Mesothelial cell of epicardium (in vitro differentiated cells): ENCODE data around the gene PTPN14. TPM values are rescaled to one million over a fixed set of nuclear protein-coding genes. Genes with fewer than 3 reads are reported as not detected.

ENCODE experiments used
- DNase-seq, 2 experiments: peaks; one replicate each; pipeline ENCODE4 v3.0.0; 2021; ENCODE audit warnings: low spot score in 2 of 2; ENCODE audit not compliant: unreplicated experiment in 2 of 2
- H3K27ac Mint-ChIP-seq: 2 replicates; pipeline ENCODE4 v1.8.0; 2021; ENCODE audit warnings: mixed read lengths
- H3K27me3 Mint-ChIP-seq: 2 replicates; pipeline ENCODE4 v1.8.0; 2021; ENCODE audit warnings: low read depth, mixed read lengths
- H3K36me3 Mint-ChIP-seq: 2 replicates; pipeline ENCODE4 v1.8.0; 2021; ENCODE audit warnings: mixed read lengths
- H3K4me1 Mint-ChIP-seq: 2 replicates; pipeline ENCODE4 v1.8.0; 2021; ENCODE audit warnings: mixed read lengths
- H3K4me3 Mint-ChIP-seq: 2 replicates; pipeline ENCODE4 v1.8.0; 2021; ENCODE audit warnings: mild to moderate bottlenecking, moderate library complexity, mixed read lengths
- H3K9me3 Mint-ChIP-seq: 2 replicates; pipeline ENCODE4 v1.8.0; 2021; ENCODE audit warnings: mixed read lengths
- total RNA-seq: library from RNA; stranded (reverse); gene quantifications from 3 replicates; pipeline ENCODE4 v1.2.1, GENCODE V29; 2021
- TF ChIP-seq, protein P1 (sequence below): fragments of 200-600 bp; sonication (generic); IDR thresholded peaks from one replicate; pipeline ENCODE4 v1.5.0; 2021; ENCODE audit warnings: antibody characterized with exemption; ENCODE audit not compliant: unreplicated experiment

The PTPN14 gene
- total RNA-seq, 1 donor from 2014 or later: 75.8 TPM

DNA sequence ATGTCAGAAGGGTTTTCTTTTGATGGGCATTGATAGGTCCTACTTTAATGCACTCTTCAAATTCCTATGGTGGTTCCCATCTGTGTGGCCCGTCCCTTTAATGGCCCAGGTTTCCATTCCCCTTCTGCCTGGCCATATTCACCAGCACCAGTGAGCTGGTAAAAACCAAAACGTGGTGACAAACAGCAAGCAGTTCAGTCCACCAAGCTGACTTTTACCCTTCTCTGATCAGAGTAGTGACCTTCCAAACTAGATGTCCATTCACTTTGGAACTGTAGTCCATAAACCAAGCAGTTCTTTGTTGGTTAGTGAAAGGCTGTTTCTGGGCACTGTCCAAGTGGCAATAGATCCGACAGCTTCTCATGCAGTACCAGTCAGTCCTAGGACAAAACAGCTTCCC lies 209.9 kb downstream of the PTPN14 start:
- H3K27ac Mint-ChIP-seq: no peak overlapping the region

DNA sequence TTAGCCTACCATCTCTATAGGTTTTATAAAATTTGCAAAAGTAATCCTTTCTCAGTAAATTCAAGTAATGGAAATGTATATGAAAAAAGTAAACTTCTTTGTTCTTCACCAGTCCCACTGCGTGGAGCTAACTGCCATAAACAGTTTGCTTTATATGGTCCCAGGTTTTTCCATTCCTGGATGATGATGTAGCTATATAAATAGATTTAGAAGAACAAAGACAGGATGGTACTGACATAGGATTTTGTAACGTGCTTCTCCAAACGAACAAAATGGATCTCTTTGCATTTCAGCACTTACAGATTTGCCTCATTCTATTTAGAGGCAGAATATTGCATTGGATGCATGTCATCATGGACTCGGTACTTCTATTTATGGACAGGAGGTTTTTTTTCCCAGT lies 213.2 kb downstream of the PTPN14 start:
- TF ChIP-seq, protein P1, sequence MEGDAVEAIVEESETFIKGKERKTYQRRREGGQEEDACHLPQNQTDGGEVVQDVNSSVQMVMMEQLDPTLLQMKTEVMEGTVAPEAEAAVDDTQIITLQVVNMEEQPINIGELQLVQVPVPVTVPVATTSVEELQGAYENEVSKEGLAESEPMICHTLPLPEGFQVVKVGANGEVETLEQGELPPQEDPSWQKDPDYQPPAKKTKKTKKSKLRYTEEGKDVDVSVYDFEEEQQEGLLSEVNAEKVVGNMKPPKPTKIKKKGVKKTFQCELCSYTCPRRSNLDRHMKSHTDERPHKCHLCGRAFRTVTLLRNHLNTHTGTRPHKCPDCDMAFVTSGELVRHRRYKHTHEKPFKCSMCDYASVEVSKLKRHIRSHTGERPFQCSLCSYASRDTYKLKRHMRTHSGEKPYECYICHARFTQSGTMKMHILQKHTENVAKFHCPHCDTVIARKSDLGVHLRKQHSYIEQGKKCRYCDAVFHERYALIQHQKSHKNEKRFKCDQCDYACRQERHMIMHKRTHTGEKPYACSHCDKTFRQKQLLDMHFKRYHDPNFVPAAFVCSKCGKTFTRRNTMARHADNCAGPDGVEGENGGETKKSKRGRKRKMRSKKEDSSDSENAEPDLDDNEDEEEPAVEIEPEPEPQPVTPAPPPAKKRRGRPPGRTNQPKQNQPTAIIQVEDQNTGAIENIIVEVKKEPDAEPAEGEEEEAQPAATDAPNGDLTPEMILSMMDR: no peak
- DNase-seq: no peak
- no peaks in the 10 kb centered on the region for H3K9me3 Mint-ChIP-seq
- no peaks in the 10 kb centered on the region for H3K27me3 Mint-ChIP-seq
- H3K27ac Mint-ChIP-seq: peak overlapping the region; percentile 33
- no peak overlapping the region for H3K4me3 Mint-ChIP-seq
- peaks cover 12% of the 10 kb centered on the region for H3K4me1 Mint-ChIP-seq
- H3K36me3 Mint-ChIP-seq: peaks cover 16% of the 10 kb centered on the region

More for the DNA sequence above, 209.9 kb downstream of the PTPN14 start:
- TF ChIP-seq, protein P1: no peak
- H3K27me3 Mint-ChIP-seq: no peaks in the 10 kb centered on the region
- peaks cover 16% of the 10 kb centered on the region for H3K9me3 Mint-ChIP-seq
- peaks cover 32% of the 10 kb centered on the region for H3K36me3 Mint-ChIP-seq
- H3K4me1 Mint-ChIP-seq: peaks cover 9% of the 10 kb centered on the region
- H3K4me3 Mint-ChIP-seq: no peak overlapping the region
- DNase-seq: no peak

DNA sequence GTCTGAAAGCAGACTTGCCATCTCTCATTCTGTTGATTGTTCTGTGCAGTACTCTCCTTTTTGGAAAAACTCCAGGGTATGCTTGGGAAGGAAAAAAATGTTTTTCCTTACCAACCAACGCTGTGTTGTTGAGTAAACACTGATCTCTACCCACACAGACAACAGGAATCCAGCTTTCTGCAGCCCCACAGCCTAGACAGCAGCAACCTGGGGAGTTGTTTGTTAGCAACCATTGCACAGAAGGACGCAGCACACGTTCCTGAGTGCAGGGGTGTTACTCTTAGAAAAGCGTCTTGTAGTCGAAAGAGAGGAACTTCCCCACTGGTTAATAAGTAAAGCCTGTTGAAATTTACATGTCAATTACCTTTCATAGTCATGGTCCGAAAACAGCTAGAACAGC lies 213.9 kb downstream of the PTPN14 start:
- no peak for DNase-seq
- peaks cover 14% of the 10 kb centered on the region for H3K36me3 Mint-ChIP-seq
- H3K9me3 Mint-ChIP-seq: no peaks in the 10 kb centered on the region
- H3K27me3 Mint-ChIP-seq: no peaks in the 10 kb centered on the region
- H3K4me3 Mint-ChIP-seq: no peak overlapping the region
- H3K27ac Mint-ChIP-seq: peak overlapping the region; percentile 69
- H3K4me1 Mint-ChIP-seq: peaks cover 16% of the 10 kb centered on the region
- TF ChIP-seq, protein P1: no peak

- no peak overlapping the region for H3K4me3 Mint-ChIP-seq
These were observed 214.4 kb downstream of the PTPN14 start for GRCh38 chr1:214337015-214337414.

DNA sequence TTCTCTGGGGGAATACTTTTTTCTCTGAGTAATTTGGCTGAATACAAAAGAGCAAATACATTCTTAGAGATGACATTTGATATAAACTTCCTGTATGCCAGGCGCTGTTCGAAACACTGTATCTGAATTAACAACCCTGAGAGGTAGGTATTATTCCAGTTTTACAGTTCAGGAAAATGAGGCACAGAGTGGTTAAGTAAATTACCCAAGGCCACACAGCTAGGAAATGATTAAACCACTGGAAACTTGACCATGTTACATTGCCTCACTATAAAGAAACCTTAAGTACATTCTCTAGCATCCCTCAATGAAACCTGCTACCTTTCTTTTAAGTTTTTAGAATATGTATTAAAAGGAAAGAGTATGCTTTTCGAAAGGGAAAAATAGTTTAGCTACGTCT lies 215.8 kb downstream of the PTPN14 start:
- TF ChIP-seq, protein P1: no peak
- no peaks in the 10 kb centered on the region for H3K9me3 Mint-ChIP-seq
- no peak overlapping the region for H3K4me3 Mint-ChIP-seq
- no peak for DNase-seq
- peaks cover 19% of the 10 kb centered on the region for H3K4me1 Mint-ChIP-seq
- H3K27me3 Mint-ChIP-seq: no peaks in the 10 kb centered on the region
- peaks cover 11% of the 10 kb centered on the region for H3K36me3 Mint-ChIP-seq
- peak overlapping the region; percentile 3 for H3K27ac Mint-ChIP-seq

More at GRCh38 chr1:214337015-214337414, 214.4 kb downstream of the PTPN14 start:
- no peak for DNase-seq
- peaks cover 11% of the 10 kb centered on the region for H3K36me3 Mint-ChIP-seq
- H3K4me1 Mint-ChIP-seq: peaks cover 16% of the 10 kb centered on the region
- no peaks in the 10 kb centered on the region for H3K9me3 Mint-ChIP-seq
- TF ChIP-seq, protein P1: no peak
- H3K27me3 Mint-ChIP-seq: no peaks in the 10 kb centered on the region
- H3K27ac Mint-ChIP-seq: peak overlapping the region; percentile 69
